K562 (cell line): ENCODE results near the gene RALGPS1. TPM values are rescaled to one million over a fixed set of nuclear protein-coding genes. Genes with fewer than 3 reads are reported as not detected.

ENCODE experiments used
- ATAC-seq: fragments of 200-7000 bp; cut with Tn5 transposase; 3 replicates; pipeline ENCODE4 v1.9.1; 2020; ENCODE audit warnings: moderate library complexity
- BruUV-seq: library from RNA; stranded (reverse); fragments of 400-500 nt; replicated peaks from 2 replicates; lab custom pipeline; 2021; lab: Mats Ljungman, UMichigan
- CTCF ChIA-PET: fragments of 300-600 bp; formaldehyde crosslinking; extraction: SDS; loops from one replicate; lab custom pipeline; 2021; ENCODE audit warnings: low intra/inter-chr PET ratio; lab: Yijun Ruan, JAX
- POLR2A ChIA-PET: fragments of 300-600, 350-650 bp; sonication (Branson Sonifier 250); formaldehyde crosslinking; extraction: SDS; loops from one replicate; lab custom pipeline; 2021; ENCODE audit warnings: antibody characterized with exemption, inconsistent platforms; lab: Yijun Ruan, JAX
- DNase-seq, 4 experiments: peaks; one replicate each; pipeline versions ENCODE4 v3.0.0 to v3.0.0-alpha.2; 2011 to 2018; ENCODE audit warnings: low spot score in 3 of 4, mixed read lengths in 3 of 4; ENCODE audit errors: extremely low read depth in 1 of 4
- FAIRE-seq: peaks from 2 replicates; lab custom pipeline; 2011; peaks lifted over from hg19 to GRCh38; lab: Jason Lieb, UNC
- H2AFZ ChIP-seq: 2 replicates; pipeline ENCODE4 v1.6.0; 2011; ENCODE audit warnings: low read depth, low read length, control low read depth, inconsistent platforms
- H3K27ac ChIP-seq: fragments of 200-600 bp; 3 replicates; pipeline ENCODE4 v1.8.0; 2011; ENCODE audit warnings: low read depth, mild to moderate bottlenecking, control low read depth, inconsistent platforms, low read length, moderate library complexity, mixed read lengths; ENCODE audit errors: extremely low read depth
- H3K27me3 ChIP-seq, 2 experiments: fragments of 300-600 bp in 1 of 2; 2 replicates in 1 of 2; 3 replicates in 1 of 2; pipeline versions ENCODE4 v1.6.0 to v1.8.0; 2011; ENCODE audit warnings: inconsistent platforms in 2 of 2, low read length in 2 of 2, mild to moderate bottlenecking in 1 of 2, mixed read lengths in 1 of 2, moderate library complexity in 1 of 2; ENCODE audit not compliant: control insufficient read depth in 2 of 2, insufficient read depth in 2 of 2
- H3K36me3 ChIP-seq: fragments of 300-600 bp; 3 replicates; pipeline ENCODE4 v1.8.0; 2011; ENCODE audit warnings: mild to moderate bottlenecking, low read length, inconsistent platforms; ENCODE audit not compliant: control insufficient read depth, insufficient read depth
- H3K4me1 ChIP-seq, 2 experiments: fragments of 200-600 bp in 1 of 2; replicated peaks in 1 of 2; 2 replicates in 1 of 2; 3 replicates in 1 of 2; pipeline versions ENCODE4 v1.5.1 to v1.8.0; 2011; ENCODE audit warnings: inconsistent platforms in 2 of 2, low read length in 2 of 2, mild to moderate bottlenecking in 1 of 2, mixed read lengths in 1 of 2, moderate library complexity in 1 of 2; ENCODE audit not compliant: control insufficient read depth in 2 of 2, insufficient read depth in 2 of 2
- H3K4me2 ChIP-seq: 2 replicates; pipeline ENCODE4 v1.6.1; 2011; ENCODE audit warnings: low read length, control low read depth, inconsistent platforms, mixed read lengths; ENCODE audit not compliant: insufficient read depth
- H3K4me3 ChIP-seq: fragments of 200-600 bp; sonication (generic), shearing (Covaris generic); 2 replicates; pipeline ENCODE4 v1.5.1; 2016; ENCODE audit warnings: control low read depth, inconsistent platforms
- H3K79me2 ChIP-seq: fragments of 200-600 bp; 3 replicates; pipeline ENCODE4 v1.8.0; 2011; ENCODE audit warnings: low read length, inconsistent platforms; ENCODE audit not compliant: control insufficient read depth, insufficient read depth
- H3K9ac ChIP-seq, 2 experiments: 2 replicates each; pipeline versions ENCODE4 v1.6.0 to v1.6.1; 2011; ENCODE audit warnings: low read depth in 2 of 2, low read length in 2 of 2, control low read depth in 1 of 2, inconsistent platforms in 1 of 2, mild to moderate bottlenecking in 1 of 2, mixed read lengths in 1 of 2; ENCODE audit not compliant: insufficient read depth in 1 of 2
- H3K9me1 ChIP-seq: one replicate; pipeline ENCODE4 v1.6.0; 2011; ENCODE audit warnings: inconsistent platforms, mild to moderate bottlenecking, low read length, moderate library complexity; ENCODE audit not compliant: control insufficient read depth, insufficient read depth
- H3K9me3 ChIP-seq: replicated peaks from 2 replicates; pipeline ENCODE4 v1.5.1; 2011; ENCODE audit warnings: low read depth, low read length, inconsistent platforms; ENCODE audit not compliant: control insufficient read depth, insufficient read depth
- H4K20me1 ChIP-seq: replicated peaks from 2 replicates; pipeline ENCODE4 v1.6.1; 2011; ENCODE audit warnings: low read length, inconsistent platforms, mixed read lengths; ENCODE audit not compliant: control insufficient read depth, insufficient read depth
- COPS2 ChIP-seq: fragments of 450-650 bp; conservative IDR thresholded peaks from 2 replicates; pipeline ENCODE4 v1.6.1; 2016; ENCODE audit warnings: mild to moderate bottlenecking, moderate library complexity
- DMBX1 ChIP-seq: fragments of 250-450 bp; sonication (Bioruptor Pico); IDR thresholded peaks from 2 replicates; pipeline ENCODE4 v1.8.0; 2022; ENCODE audit warnings: inconsistent platforms, mild to moderate bottlenecking, moderate library complexity, borderline replicate concordance
- DNMT1 ChIP-seq: fragments of 450-650 bp; IDR thresholded peaks from 2 replicates; pipeline ENCODE4 v1.6.1; 2016; ENCODE audit warnings: antibody characterized with exemption, mild to moderate bottlenecking
- MXI1 ChIP-seq: IDR thresholded peaks from 2 replicates; pipeline ENCODE4 v1.6.1; 2011; ENCODE audit warnings: low read depth, mild to moderate bottlenecking, improper control_type of control experiment, low read length
- NFATC3 ChIP-seq: fragments of 450-650 bp; IDR thresholded peaks from 2 replicates; pipeline ENCODE4 v1.6.1; 2017; ENCODE audit warnings: mild to moderate bottlenecking
- NFRKB ChIP-seq: fragments of 450-650 bp; IDR thresholded peaks from 2 replicates; pipeline ENCODE4 v1.6.1; 2016; ENCODE audit warnings: low read depth
- RBM15 ChIP-seq: fragments of 200-400 bp; formaldehyde crosslinking; IDR thresholded peaks from 2 replicates; pipeline ENCODE4 v1.6.1; 2018; ENCODE audit warnings: mild to moderate bottlenecking, low read length, moderate library complexity; ENCODE audit not compliant: insufficient read depth
- ZBTB12 ChIP-seq: fragments of 250-450 bp; sonication (Bioruptor Pico); IDR thresholded peaks from 2 replicates; pipeline ENCODE4 v1.4.0; 2020
- ZEB2 ChIP-seq: fragments of 450-650 bp; IDR thresholded peaks from 2 replicates; pipeline ENCODE4 v1.6.1; 2016
- ZNF24 ChIP-seq: fragments of 450-650 bp; IDR thresholded peaks from 2 replicates; pipeline ENCODE4 v1.6.1; 2016
- ZNF41 ChIP-seq: fragments of 250-450 bp; sonication (Bioruptor Pico); conservative IDR thresholded peaks from 2 replicates; pipeline ENCODE4 v1.4.0; 2020; ENCODE audit warnings: mild to moderate bottlenecking
- WGBS: fragments of 100-300 bp; shearing (Covaris generic); methylation state at CpG from one replicate; pipeline ENCODE4 v1.1.6; 2016; ENCODE audit warnings: low coverage, mixed read lengths; ENCODE audit not compliant: insufficient coverage; ENCODE audit errors: missing lambda C conversion rate; 5-methylcytosine and 5-hydroxymethylcytosine counted together
- in situ Hi-C: fragments of 300-500 bp; cut with MboI; formaldehyde crosslinking; loops from 4 replicates; pipeline ENCODE4 v1.15.0; 2018; ENCODE audit warnings: inconsistent platforms, mixed read lengths
- intact Hi-C: fragments of 100-400 bp; cut with micrococcal nuclease; formaldehyde crosslinking; loops from 2 replicates; pipeline ENCODE4 v1.14.2; 2022
- polyA plus RNA-seq, 8 experiments: library from polyadenylated mRNA; depleted of rRNA in 4 of 8; stranded (reverse) in 5 of 8; unstranded in 3 of 8; fragments of >200 nt; fragmentation: Nextera tagmentation in 2 of 8; fragmentation: Illumina TruSeq in 1 of 8; extraction: Ambion mirVana in 2 of 8; extraction: Trizol in 1 of 8; gene quantifications; 2 replicates each; pipeline versions ENCODE4 v1.2.1 to v1.2.3, GENCODE V29; 2011 to 2014; ENCODE audit warnings: inconsistent platforms in 1 of 8, missing spikeins in 1 of 8
- total RNA-seq, 7 experiments: library from RNA; depleted of rRNA in 6 of 7; stranded (reverse); fragments of >200 nt in 6 of 7; fragmentation: Illumina TruSeq in 2 of 7; extraction: Trizol in 2 of 7; gene quantifications; 2 replicates each; pipeline versions ENCODE4 v1.2.1 to v1.2.3, GENCODE V29; 2011 to 2021; ENCODE audit warnings: low replicate concordance in 1 of 7

RALGPS1 gene
- total and polyA plus RNA-seq, 9 of the 15 experiments (the other 6 are each of a cell fraction or from before 2014, with no cell fraction given), result 0.04 to 2.6 (median 1.5) TPM

- Histone ChIP-seq H3K27me3 (peaks cover 17 to 51% of the 10 kb centered on the region in 2 experiments), H4K20me1 (no peaks in the 10 kb centered on the region; the same call in 1 of the 2 replicates), H2AFZ (no peak overlapping the region), H3K9me1 (no peaks in the 10 kb centered on the region), H3K4me2 (no peak overlapping the region), H3K36me3 (no peaks in the 10 kb centered on the region), H3K4me1 (no peaks in the 10 kb centered on the region; a peak in 1 of 5 replicates), H3K9ac (no peak overlapping the region), H3K79me2 (no peaks in the 10 kb centered on the region), H3K4me3 (no peak overlapping the region), H3K27ac (no peak overlapping the region), H3K9me3 (no peaks in the 10 kb centered on the region)
- 0% methylated on average over 3 of the region's 3 CpGs for WGBS
- POLR2A ChIA-PET, result no interaction called here
- in situ Hi-C loops (no loop called here), intact Hi-C loops (no loop called here)
- DNase-seq (no peak), FAIRE-seq (no peak), ATAC-seq (no peak)
- no TSS peak for BruUV-seq
- CTCF ChIA-PET, result no interaction called here
- no peak for TF ChIP-seq NFRKB
- TF ChIP-seq ZNF41 (CRISPR knock-in tag), result no peak
- no peak for TF ChIP-seq DNMT1
- TF ChIP-seq ZNF24, result no peak
- no peak for TF ChIP-seq MXI1
- no peak for TF ChIP-seq RBM15
- TF ChIP-seq ZBTB12, result no peak
- TF ChIP-seq NFATC3, result no peak
- TF ChIP-seq COPS2, result no peak
- TF ChIP-seq ZEB2, result no peak
- TF ChIP-seq DMBX1, result no peak
These were observed 227.7 kb downstream of the RALGPS1 start for GRCh38 chr9:127142291-127142690.
